ENCODE results near the gene TMA16. TPM values are rescaled to one million over a fixed set of nuclear protein-coding genes. Genes with fewer than 3 reads are reported as not detected.

Gene TMA16
- total and polyA plus RNA-seq, 2 of the 8 experiments (the other 6 are each of a cell fraction or from before 2014, with no cell fraction given), result 8.0 to 64.2 TPM

GRCh38 chr4:163470391-163470790 lies 24.1 kb upstream of the TMA16 start:
- no peak for FAIRE-seq
- Histone ChIP-seq H2BK5ac (ENCODE audit: low read depth, low read length) (no peak overlapping the region), H3K36me3 (ENCODE audit: control insufficient read depth in 2 of 4, insufficient read depth in 4 of 4, low read length in 3 of 4) (no peaks in the 10 kb centered on the region), H3K4me1 (replicated peaks in 1 of 4; ENCODE audit: control insufficient read depth in 3 of 4, insufficient read depth in 4 of 4, low read length in 3 of 4) (no peaks in the 10 kb centered on the region), H2BK15ac (ENCODE audit: low read length) (no peak overlapping the region), H2AK5ac (ENCODE audit: low read depth, low read length) (no peak overlapping the region), H4K8ac (ENCODE audit: extremely low read depth, insufficient read depth, low read length) (no peak overlapping the region), H2AFZ (ENCODE audit: low read length) (no peak overlapping the region), H3K23ac (ENCODE audit: insufficient read length) (no peak overlapping the region), H3K18ac (ENCODE audit: extremely low read depth, low read length) (no peak overlapping the region), H3K4ac (replicated peaks; ENCODE audit: insufficient read length, low read depth, low read length) (no peak overlapping the region), H3K9me3 (ENCODE audit: insufficient read depth in 2 of 2, low read depth in 1 of 2, low read length in 1 of 2) (no peaks in the 10 kb centered on the region), H3K4me2 (ENCODE audit: insufficient read depth in 1 of 2, low read depth in 2 of 2, low read length in 2 of 2) (no peak overlapping the region), H3K56ac (replicated peaks; ENCODE audit: insufficient read length, low read depth, low read length) (no peak overlapping the region), H3K79me1 (ENCODE audit: low read depth, low read length) (no peaks in the 10 kb centered on the region), H3K4me3 (ENCODE audit: extremely low read depth in 1 of 4, insufficient read depth in 2 of 4, low read depth in 3 of 4, low read length in 4 of 4) (no peak overlapping the region), H2BK120ac (replicated peaks; ENCODE audit: low read depth, low read length) (no peak overlapping the region), H3K23me2 (ENCODE audit: low read depth, low read length) (no peaks in the 10 kb centered on the region), H4K20me1 (replicated peaks in 1 of 2; ENCODE audit: control insufficient read depth in 1 of 2, insufficient read depth in 2 of 2, low read length in 2 of 2) (no peaks in the 10 kb centered on the region), H3K9ac (replicated peaks in 1 of 4; ENCODE audit: extremely low read depth in 1 of 4, low read depth in 3 of 4, low read length in 3 of 4) (no peak overlapping the region), H3K14ac (ENCODE audit: insufficient read length) (no peak overlapping the region), H3K27me3 (replicated peaks in 1 of 4; ENCODE audit: control insufficient read depth in 3 of 4, extremely low read depth in 1 of 4, insufficient read depth in 3 of 4, low read length in 3 of 4) (no peaks in the 10 kb centered on the region), H2BK12ac (ENCODE audit: low read depth, low read length) (no peak overlapping the region), H4K5ac (ENCODE audit: insufficient read length, low read depth, low read length) (no peak overlapping the region), H4K91ac (replicated peaks; ENCODE audit: insufficient read length, low read length) (no peak overlapping the region), H3K79me2 (ENCODE audit: control insufficient read depth in 1 of 2, insufficient read depth in 2 of 2, low read length in 2 of 2) (no peaks in the 10 kb centered on the region; a peak in 1 of 4 replicates), H2BK20ac (ENCODE audit: low read length) (no peak overlapping the region), H3K27ac (ENCODE audit: low read depth, low read length) (no peak overlapping the region)
- 84% methylated on average over 3 of the region's 3 CpGs; no CpG with 5 or more reads in 1 of the 2 experiments for WGBS, 2 experiments (ENCODE audit: extremely low coverage in 1 of 2, insufficient coverage in 1 of 2, insufficient read length in 1 of 2, insufficient replicate concordance in 2 of 2, low coverage in 1 of 2, low lambda C conversion rate in 2 of 2, missing lambda C conversion rate in 1 of 2)
- ChIA-PET POLR2A (ENCODE audit: partially characterized antibody) (interaction anchor here (0.6 to 0.9 kb wide), 3 partner anchors 25 to 71 kb away, joined by 3 read pairs; no protein-coding TSS in a partner anchor), CTCF (ENCODE audit: partially characterized antibody) (interaction anchor here (0.7 to 1.6 kb wide), 3 partner anchors 8 to 14 kb away, joined by 3 to 5 read pairs (median 3); no protein-coding TSS in a partner anchor)
- no peak for DNase-seq (ENCODE audit: low read depth in 1 of 2, low spot score in 2 of 2)
- TF ChIP-seq CREB1 (IDR thresholded peaks at IDR 0.05) (no peak), SIN3A (conservative IDR thresholded peaks at IDR 0.05 in 1 of 2, IDR thresholded peaks at IDR 0.05 in 1 of 2; ENCODE audit: low read depth in 1 of 2, low read length in 2 of 2) (no peak), BCL11A (IDR thresholded peaks at IDR 0.05; ENCODE audit: low read depth in 2 of 2, low read length in 2 of 2) (no peak), EZH2 (IDR thresholded peaks at IDR 0.05; ENCODE audit: low read depth, low read length, severe bottlenecking) (no peak), KDM4A (IDR thresholded peaks at IDR 0.05; ENCODE audit: low read depth, low read length, severe bottlenecking) (no peak)
